Type B pancreatic cell (in vitro differentiated cells): ENCODE data around the gene PAPSS1. TPM values are rescaled to one million over a fixed set of nuclear protein-coding genes. Genes with fewer than 3 reads are reported as not detected.

ENCODE experiments used
- DNase-seq: peaks from one replicate; pipeline ENCODE4 v3.0.0; 2021; ENCODE audit warnings: mixed read lengths; ENCODE audit not compliant: unreplicated experiment; ENCODE audit errors: extremely low spot score
- H3K27ac Mint-ChIP-seq: 2 replicates; pipeline ENCODE4 v1.8.0; 2021; ENCODE audit warnings: mild to moderate bottlenecking, mixed read lengths
- H3K27me3 Mint-ChIP-seq: 2 replicates; pipeline ENCODE4 v1.8.0; 2021; ENCODE audit warnings: mixed read lengths
- H3K36me3 Mint-ChIP-seq: 2 replicates; pipeline ENCODE4 v1.8.0; 2021; ENCODE audit warnings: mixed read lengths
- H3K4me1 Mint-ChIP-seq: one replicate; pipeline ENCODE4 v1.8.0; 2021; ENCODE audit warnings: mixed read lengths; ENCODE audit not compliant: unreplicated experiment
- H3K4me3 Mint-ChIP-seq: 2 replicates; pipeline ENCODE4 v1.8.0; 2021; ENCODE audit warnings: mild to moderate bottlenecking, mixed read lengths
- H3K9me3 Mint-ChIP-seq: 2 replicates; pipeline ENCODE4 v1.8.0; 2021; ENCODE audit warnings: mixed read lengths
- CTCF ChIP-seq: fragments of 200-600 bp; sonication (generic); conservative IDR thresholded peaks from 2 replicates; pipeline ENCODE4 v1.5.0; 2021; ENCODE audit warnings: antibody characterized with exemption, mild to moderate bottlenecking
- total RNA-seq: library from RNA; stranded (reverse); gene quantifications from 2 replicates; pipeline ENCODE4 v1.2.1, GENCODE V29; 2021; ENCODE audit warnings: low replicate concordance

Gene PAPSS1
- total RNA-seq, 1 donor from 2014 or later, result 82.0 TPM

GRCh38 chr4:107711831-107712230 is 8.2 kb downstream of the PAPSS1 start:
- Mint-ChIP-seq H3K4me3 (no peak overlapping the region), H3K36me3 (peaks cover 47% of the 10 kb centered on the region), H3K27ac (no peak overlapping the region), H3K4me1 (peaks cover 31% of the 10 kb centered on the region), H3K27me3 (no peaks in the 10 kb centered on the region), H3K9me3 (peaks cover 14% of the 10 kb centered on the region)
- TF ChIP-seq CTCF, result no peak
- no peak for DNase-seq

- no peaks in the 10 kb centered on the region for H3K27me3 Mint-ChIP-seq
- DNase-seq, result no peak
- no peak overlapping the region for H3K4me3 Mint-ChIP-seq
- peaks cover 20% of the 10 kb centered on the region for H3K4me1 Mint-ChIP-seq
- TF ChIP-seq CTCF, result no peak
- peak overlapping the region; percentile 66 for H3K27ac Mint-ChIP-seq
- peaks cover 19% of the 10 kb centered on the region for H3K9me3 Mint-ChIP-seq
- peaks cover 52% of the 10 kb centered on the region for H3K36me3 Mint-ChIP-seq
Observed at GRCh38 chr4:107710493-107711459, 9.3 kb downstream of the PAPSS1 start.

- no peaks in the 10 kb centered on the region for H3K27me3 Mint-ChIP-seq
- peaks cover 20% of the 10 kb centered on the region for H3K4me1 Mint-ChIP-seq
- H3K36me3 Mint-ChIP-seq, result peaks cover 56% of the 10 kb centered on the region
- no peak for TF ChIP-seq CTCF
- no peak overlapping the region for H3K4me3 Mint-ChIP-seq
- no peak for DNase-seq
- peaks cover 27% of the 10 kb centered on the region for H3K9me3 Mint-ChIP-seq
- H3K27ac Mint-ChIP-seq, result peak overlapping the region; percentile 2
Observed at GRCh38 chr4:107709916-107710315, 10.1 kb downstream of the PAPSS1 start.

GRCh38 chr4:107708225-107708624 is 11.8 kb downstream of the PAPSS1 start:
- Mint-ChIP-seq H3K4me1 (peaks cover 15% of the 10 kb centered on the region), H3K27me3 (no peaks in the 10 kb centered on the region), H3K36me3 (peaks cover 48% of the 10 kb centered on the region), H3K4me3 (peak overlapping the region; percentile 22), H3K27ac (peak overlapping the region; percentile 72), H3K9me3 (peaks cover 18% of the 10 kb centered on the region)
- no peak for DNase-seq
- TF ChIP-seq CTCF, result no peak

- no peak overlapping the region for H3K4me3 Mint-ChIP-seq
- no peak overlapping the region for H3K27ac Mint-ChIP-seq
- peaks cover 30% of the 10 kb centered on the region for H3K9me3 Mint-ChIP-seq
- no peak for DNase-seq
- H3K4me1 Mint-ChIP-seq, result peaks cover 15% of the 10 kb centered on the region
- peaks cover 58% of the 10 kb centered on the region for H3K36me3 Mint-ChIP-seq
- no peak for TF ChIP-seq CTCF
- H3K27me3 Mint-ChIP-seq, result no peaks in the 10 kb centered on the region
Observed at GRCh38 chr4:107705742-107706556, 14.1 kb downstream of the PAPSS1 start.
